Kidney epithelial cell (primary cell): ENCODE measurements around the gene CHST12. TPM values are rescaled to one million over a fixed set of nuclear protein-coding genes. Genes with fewer than 3 reads are reported as not detected.

Experiments used
- DNase-seq: peaks from one replicate; pipeline ENCODE4 v3.0.0-alpha.2; 2010; ENCODE audit warnings: low read depth
- H3K27me3 ChIP-seq: 2 replicates; pipeline ENCODE4 v1.6.0; 2011; ENCODE audit warnings: low read length; ENCODE audit not compliant: control insufficient read depth, insufficient read depth
- H3K36me3 ChIP-seq: 2 replicates; pipeline ENCODE4 v1.5.1; 2011; ENCODE audit warnings: low read length; ENCODE audit not compliant: control insufficient read depth, insufficient read depth
- H3K4me3 ChIP-seq: 2 replicates; pipeline ENCODE4 v1.5.1; 2011; ENCODE audit warnings: low read depth, mild to moderate bottlenecking, control low read depth, low read length
- total RNA-seq: library from RNA; depleted of rRNA; stranded (reverse); fragments of >200 nt; gene quantifications from 2 replicates; pipeline ENCODE4 v1.2.3, GENCODE V29; 2015
- TF ChIP-seq, protein P1 (sequence below): IDR thresholded peaks from 2 replicates; pipeline ENCODE4 v1.5.1; 2011; ENCODE audit warnings: mild to moderate bottlenecking, moderate library complexity, low read length, control low read depth, inconsistent platforms; ENCODE audit not compliant: insufficient read depth, poor library complexity, severe bottlenecking

CHST12 gene
- total RNA-seq, 1 donor from 2014 or later: 11.6 TPM

DNA sequence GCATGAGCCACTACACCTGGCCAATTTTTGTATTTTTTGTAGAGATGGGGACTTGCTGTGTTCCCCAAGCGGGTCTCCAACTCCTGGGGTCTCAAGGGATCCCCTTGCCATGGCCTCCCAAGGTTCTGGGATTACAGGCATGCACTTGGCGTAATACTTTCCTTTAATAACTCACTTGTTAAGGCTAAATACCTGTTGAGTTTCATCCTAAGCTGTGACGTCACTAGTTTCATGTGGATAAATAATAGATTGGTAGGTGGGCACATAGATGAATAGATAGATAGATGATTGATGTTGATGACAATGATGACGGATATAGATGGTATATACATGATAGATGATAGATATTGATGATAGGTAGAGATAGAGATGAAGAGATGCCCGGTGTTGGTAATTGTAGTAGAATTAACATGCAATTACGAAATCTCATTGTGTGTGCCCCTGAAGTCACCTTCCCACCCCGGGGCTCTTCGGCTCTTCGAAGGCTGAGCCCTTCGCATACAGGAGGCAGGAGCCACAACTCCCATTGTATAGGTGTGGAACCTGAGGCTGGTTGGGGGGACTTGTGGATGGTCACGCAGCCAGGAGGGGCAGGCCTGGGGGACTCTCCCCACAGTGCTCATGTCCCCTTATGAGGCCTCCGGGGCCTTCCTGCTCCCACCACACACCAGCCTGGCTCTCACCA is 70.2 kb downstream of the CHST12 start:
- no peaks in the 10 kb centered on the region for H3K36me3 ChIP-seq
- DNase-seq: no peak
- H3K4me3 ChIP-seq: no peak overlapping the region
- H3K27me3 ChIP-seq: peaks cover 21% of the 10 kb centered on the region
- TF ChIP-seq, protein P1, sequence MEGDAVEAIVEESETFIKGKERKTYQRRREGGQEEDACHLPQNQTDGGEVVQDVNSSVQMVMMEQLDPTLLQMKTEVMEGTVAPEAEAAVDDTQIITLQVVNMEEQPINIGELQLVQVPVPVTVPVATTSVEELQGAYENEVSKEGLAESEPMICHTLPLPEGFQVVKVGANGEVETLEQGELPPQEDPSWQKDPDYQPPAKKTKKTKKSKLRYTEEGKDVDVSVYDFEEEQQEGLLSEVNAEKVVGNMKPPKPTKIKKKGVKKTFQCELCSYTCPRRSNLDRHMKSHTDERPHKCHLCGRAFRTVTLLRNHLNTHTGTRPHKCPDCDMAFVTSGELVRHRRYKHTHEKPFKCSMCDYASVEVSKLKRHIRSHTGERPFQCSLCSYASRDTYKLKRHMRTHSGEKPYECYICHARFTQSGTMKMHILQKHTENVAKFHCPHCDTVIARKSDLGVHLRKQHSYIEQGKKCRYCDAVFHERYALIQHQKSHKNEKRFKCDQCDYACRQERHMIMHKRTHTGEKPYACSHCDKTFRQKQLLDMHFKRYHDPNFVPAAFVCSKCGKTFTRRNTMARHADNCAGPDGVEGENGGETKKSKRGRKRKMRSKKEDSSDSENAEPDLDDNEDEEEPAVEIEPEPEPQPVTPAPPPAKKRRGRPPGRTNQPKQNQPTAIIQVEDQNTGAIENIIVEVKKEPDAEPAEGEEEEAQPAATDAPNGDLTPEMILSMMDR: no peak

DNA sequence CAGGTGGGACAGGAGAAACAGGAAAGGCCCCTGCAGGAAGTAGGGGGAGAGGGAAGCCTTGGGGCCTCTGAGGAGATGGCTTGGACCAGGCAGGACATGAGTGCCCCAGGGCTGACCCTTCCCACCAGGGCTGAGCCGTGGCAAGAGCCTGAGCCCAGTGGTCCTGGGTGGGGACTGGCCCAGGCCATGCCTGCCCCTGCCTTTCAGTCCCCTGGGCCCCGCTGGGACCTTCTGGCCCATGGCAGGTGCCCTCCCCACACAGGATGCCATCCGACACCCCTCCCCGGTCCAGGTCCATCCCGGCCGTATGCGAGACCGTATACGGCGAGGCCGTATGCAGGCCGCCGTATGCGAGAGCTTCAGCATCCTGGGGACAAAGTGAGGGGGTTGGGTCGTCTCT is 70.8 kb downstream of the CHST12 start:
- Histone ChIP-seq H3K36me3 (no peaks in the 10 kb centered on the region), H3K4me3 (no peak overlapping the region), H3K27me3 (peaks cover 23% of the 10 kb centered on the region)
- TF ChIP-seq, protein P1: no peak
- no peak for DNase-seq

DNA sequence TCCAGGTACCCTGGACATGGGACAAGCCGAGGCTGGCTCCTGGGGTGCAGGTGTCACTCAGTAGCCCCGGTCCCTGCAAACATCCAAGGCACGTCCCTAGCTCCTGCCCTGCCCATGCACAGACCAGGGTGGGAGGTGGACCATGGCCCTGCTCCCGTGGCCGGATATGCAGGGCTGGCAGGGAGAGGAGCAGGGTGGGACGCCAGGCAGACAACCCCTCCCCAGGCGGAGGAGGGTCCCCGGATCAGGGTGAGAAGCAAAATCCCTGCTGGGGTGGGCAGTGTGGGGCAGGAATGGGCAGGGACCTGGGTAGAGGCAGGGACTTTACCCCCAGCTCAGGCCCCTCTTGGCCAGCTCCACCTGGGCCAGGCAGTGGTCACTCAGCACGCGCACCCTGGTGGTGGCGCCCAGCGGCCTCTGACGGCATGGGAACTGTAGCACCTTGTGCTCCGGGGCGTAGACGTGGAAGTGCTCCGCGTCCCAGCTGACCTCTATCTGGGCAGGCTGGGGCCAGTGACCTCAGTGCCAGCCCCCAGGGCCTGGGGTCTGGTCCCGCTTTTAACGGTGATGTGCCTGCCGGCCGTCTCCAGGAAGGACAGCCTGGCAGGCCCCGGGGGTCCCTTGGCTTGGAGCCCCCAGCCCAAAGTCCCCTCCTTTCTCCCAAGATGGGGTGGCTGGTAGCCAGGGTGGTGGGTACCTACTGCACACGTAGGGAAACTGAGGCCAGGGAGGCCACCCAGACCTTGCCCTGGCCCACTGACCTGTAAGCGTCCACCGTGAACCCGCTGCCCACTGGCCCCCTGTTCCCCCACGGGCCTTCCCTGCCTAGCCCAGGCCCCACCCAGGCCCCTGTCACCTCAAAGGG is 71.6 kb downstream of the CHST12 start:
- TF ChIP-seq, protein P1: no peak
- DNase-seq: no peak
- no peaks in the 10 kb centered on the region for H3K36me3 ChIP-seq
- H3K4me3 ChIP-seq: no peak overlapping the region
- H3K27me3 ChIP-seq: peaks cover 27% of the 10 kb centered on the region

DNA sequence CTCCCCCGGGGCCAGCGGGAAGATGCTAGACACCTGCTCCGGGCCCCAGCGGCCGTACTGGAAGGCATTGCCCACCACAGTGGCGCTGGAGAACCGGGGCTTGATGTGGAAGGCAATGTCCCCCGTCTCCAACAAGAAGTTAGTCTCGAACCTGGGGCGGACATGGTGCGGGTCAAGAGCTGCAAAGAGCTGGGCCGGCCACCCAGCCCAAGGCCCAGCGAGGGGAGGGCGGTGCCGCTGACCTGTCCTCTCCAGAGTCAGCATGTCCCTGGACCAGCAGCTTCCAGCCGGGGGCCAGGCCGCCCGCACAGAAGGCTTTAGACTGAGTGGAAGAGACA is 72.2 kb downstream of the CHST12 start:
- no peak for DNase-seq
- TF ChIP-seq, protein P1: no peak
- Histone ChIP-seq H3K27me3 (peaks cover 25% of the 10 kb centered on the region), H3K4me3 (no peak overlapping the region), H3K36me3 (no peaks in the 10 kb centered on the region)

DNA sequence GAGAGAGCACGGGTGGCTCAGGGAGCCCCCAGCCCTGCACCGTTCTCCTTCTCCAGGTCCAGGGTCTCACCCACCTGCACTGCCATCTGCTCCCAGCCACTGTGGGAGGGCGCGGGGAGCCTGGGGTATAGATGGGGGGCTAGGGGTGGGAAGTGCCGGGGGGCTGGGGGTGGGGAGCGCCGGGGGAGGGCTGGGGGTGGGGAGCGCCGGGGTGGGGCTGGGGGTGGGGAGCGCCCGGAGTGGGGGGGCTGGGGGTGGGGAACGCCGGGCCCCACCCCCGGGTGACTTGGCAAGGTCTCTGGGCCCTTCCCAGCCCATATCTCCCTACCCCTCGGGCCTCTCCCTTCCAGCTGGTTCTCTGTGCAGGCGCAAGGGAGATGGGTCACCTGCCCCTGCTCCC is 72.9 kb downstream of the CHST12 start, which contains the start of gene GRIFIN:
GRIFIN (minus strand) TSS at position 101 of the 400 bp plus-strand sequence; CDS start at position 86, 15 bp downstream.
- no peak within 1 kb of the TSS for H3K4me3 ChIP-seq
- no peak for DNase-seq
- no peaks in the 10 kb centered on the region for H3K36me3 ChIP-seq
- peaks cover 23% of the 10 kb centered on the region for H3K27me3 ChIP-seq
- TF ChIP-seq, protein P1: no peak
